ENCODE measurements around the gene RAPGEF1.

GRCh38 chr9:131587331-131587730 lies 152.5 kb downstream of the RAPGEF1 start:
- TF ChIP-seq POLR2A (IDR thresholded peaks at IDR 0.05) = no peak
- TF ChIP-seq POLR2AphosphoS5 (IDR thresholded peaks at IDR 0.05) = no peak
- TF ChIP-seq CTCF (IDR thresholded peaks at IDR 0.05) = no peak

Measured in sigmoid colon (tissue), 4 donors.